ENCODE data around the gene PRMT5. TPM values are rescaled to one million over a fixed set of nuclear protein-coding genes. Genes with fewer than 3 reads are reported as not detected.
A peak's percentile ranks its signal among the peaks of the same experiment; 100 is the strongest.

The PRMT5 gene
- total and polyA plus RNA-seq, 8 donors: 20.9 to 48.8 (median 37.1) TPM

DNA sequence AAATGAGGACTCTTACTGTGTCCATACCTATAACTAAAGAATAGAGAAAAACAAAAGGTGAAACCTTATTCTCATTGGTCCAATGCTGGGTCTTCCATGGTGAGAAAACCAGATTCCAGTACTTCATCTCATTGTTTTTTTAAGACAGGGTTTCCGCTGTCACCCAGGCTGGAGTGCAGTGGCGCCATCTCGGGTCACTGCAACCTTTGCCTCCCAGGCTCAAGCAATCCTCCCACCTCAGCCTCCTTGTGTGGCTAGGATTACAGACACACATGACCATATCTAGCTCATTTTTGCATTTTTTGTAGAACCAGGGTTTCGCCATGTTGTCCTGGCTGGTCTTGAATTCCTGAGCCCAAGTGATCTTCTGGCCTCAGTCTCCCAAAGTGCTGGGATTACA lies 23.5 kb downstream of the PRMT5 start:
- H3K4me3 ChIP-seq: no peak overlapping the region
- no peak for DNase-seq
- no peak overlapping the region for H3K27ac ChIP-seq
- TF ChIP-seq, protein P1, sequence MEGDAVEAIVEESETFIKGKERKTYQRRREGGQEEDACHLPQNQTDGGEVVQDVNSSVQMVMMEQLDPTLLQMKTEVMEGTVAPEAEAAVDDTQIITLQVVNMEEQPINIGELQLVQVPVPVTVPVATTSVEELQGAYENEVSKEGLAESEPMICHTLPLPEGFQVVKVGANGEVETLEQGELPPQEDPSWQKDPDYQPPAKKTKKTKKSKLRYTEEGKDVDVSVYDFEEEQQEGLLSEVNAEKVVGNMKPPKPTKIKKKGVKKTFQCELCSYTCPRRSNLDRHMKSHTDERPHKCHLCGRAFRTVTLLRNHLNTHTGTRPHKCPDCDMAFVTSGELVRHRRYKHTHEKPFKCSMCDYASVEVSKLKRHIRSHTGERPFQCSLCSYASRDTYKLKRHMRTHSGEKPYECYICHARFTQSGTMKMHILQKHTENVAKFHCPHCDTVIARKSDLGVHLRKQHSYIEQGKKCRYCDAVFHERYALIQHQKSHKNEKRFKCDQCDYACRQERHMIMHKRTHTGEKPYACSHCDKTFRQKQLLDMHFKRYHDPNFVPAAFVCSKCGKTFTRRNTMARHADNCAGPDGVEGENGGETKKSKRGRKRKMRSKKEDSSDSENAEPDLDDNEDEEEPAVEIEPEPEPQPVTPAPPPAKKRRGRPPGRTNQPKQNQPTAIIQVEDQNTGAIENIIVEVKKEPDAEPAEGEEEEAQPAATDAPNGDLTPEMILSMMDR (IDR thresholded peaks at IDR 0.05): no peak
- no peak for TF ChIP-seq POLR2AphosphoS5 (IDR thresholded peaks at IDR 0.05)
- TF ChIP-seq EP300 (IDR thresholded peaks at IDR 0.05): no peak
- no peak for TF ChIP-seq POLR2A (IDR thresholded peaks at IDR 0.05)
- no peaks in the 10 kb centered on the region for H3K9me3 ChIP-seq
- H3K4me1 ChIP-seq: peaks cover 9 to 21% (median 13%) of the 10 kb centered on the region in 4 donors
- no peaks in the 10 kb centered on the region for H3K27me3 ChIP-seq
- H3K36me3 ChIP-seq: peaks cover 93 to 100% (median 98%) of the 10 kb centered on the region in 4 donors
- WGBS, 5 donors: 91 to 95% (median 94%) methylated on average over 4 of the region's 4 CpGs
- intact Hi-C loops (cut with DNase I; ENCODE audit: low total_unique reads): no loop called here

DNA sequence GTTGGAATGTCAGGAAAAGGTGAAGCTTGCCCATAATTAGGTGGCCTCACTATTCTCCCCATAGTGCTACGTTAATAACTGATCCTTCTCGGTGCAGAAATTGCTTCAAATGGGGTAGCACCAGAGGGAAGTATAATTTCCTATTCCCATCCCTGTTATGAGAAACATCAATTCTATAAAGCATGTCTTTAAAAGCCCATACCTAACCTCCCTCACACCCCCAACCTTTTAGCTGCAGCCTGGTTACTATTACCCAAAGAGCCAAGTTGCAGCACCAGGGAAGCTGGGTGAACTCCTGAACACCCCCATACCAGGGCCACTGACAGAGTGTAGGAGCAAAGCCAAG lies 25.5 kb downstream of the PRMT5 start:
- 36 to 79% (median 53%) methylated on average over 2 of the region's 2 CpGs for WGBS, 5 donors
- intact Hi-C loops (cut with DNase I; ENCODE audit: low total_unique reads): no loop called here
- Histone ChIP-seq H3K9me3 (no peaks in the 10 kb centered on the region), H3K4me3 (no peak overlapping the region), H3K36me3 (peaks cover 79 to 98% (median 94%) of the 10 kb centered on the region in 4 donors), H3K27me3 (no peaks in the 10 kb centered on the region), H3K4me1 (peaks cover 7 to 25% (median 15%) of the 10 kb centered on the region in 4 donors), H3K27ac (peak overlapping the region; percentile 41 to 72 (median 60))
- TF ChIP-seq EP300 (IDR thresholded peaks at IDR 0.05) (no peak), POLR2A (IDR thresholded peaks at IDR 0.05) (no peak), POLR2AphosphoS5 (IDR thresholded peaks at IDR 0.05) (no peak)
- TF ChIP-seq, protein P1 (IDR thresholded peaks at IDR 0.05): no peak
- no peak for DNase-seq

DNA sequence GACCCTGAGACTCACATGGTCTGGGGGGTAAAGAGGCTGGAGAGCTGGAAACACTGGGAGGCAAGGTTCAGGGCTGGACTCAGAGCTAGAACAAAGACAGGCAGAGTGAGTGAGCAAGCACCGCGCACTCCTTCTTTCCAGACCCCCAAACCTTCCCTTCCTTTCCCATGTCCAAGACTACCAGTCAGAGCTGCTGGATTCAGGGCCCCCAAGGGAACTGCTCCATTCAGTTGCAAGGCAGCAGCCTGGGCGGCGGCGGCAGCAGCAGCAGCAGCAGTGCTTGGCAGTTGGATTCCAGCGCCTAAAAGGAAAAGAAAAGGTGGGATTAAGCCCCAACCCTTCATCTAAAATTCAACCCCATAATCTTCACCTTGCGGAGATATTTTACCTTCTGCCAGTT lies 27.4 kb downstream of the PRMT5 start:
- H3K4me3 ChIP-seq: no peak overlapping the region
- H3K36me3 ChIP-seq: peaks cover 60 to 79% (median 74%) of the 10 kb centered on the region in 4 donors
- no peak for TF ChIP-seq POLR2AphosphoS5 (IDR thresholded peaks at IDR 0.05)
- TF ChIP-seq EP300 (IDR thresholded peaks at IDR 0.05): no peak
- TF ChIP-seq POLR2A (IDR thresholded peaks at IDR 0.05): no peak
- TF ChIP-seq, protein P1 (IDR thresholded peaks at IDR 0.05): no peak
- intact Hi-C loops (cut with DNase I; ENCODE audit: low total_unique reads): no loop called here
- DNase-seq: no peak
- no peaks in the 10 kb centered on the region for H3K9me3 ChIP-seq
- H3K4me1 ChIP-seq: peaks cover 9 to 35% (median 18%) of the 10 kb centered on the region in 4 donors
- no peak overlapping the region for H3K27ac ChIP-seq
- H3K27me3 ChIP-seq: no peaks in the 10 kb centered on the region
- WGBS, 5 donors: 93 to 99% (median 97%) methylated on average over 7 of the region's 7 CpGs

DNA sequence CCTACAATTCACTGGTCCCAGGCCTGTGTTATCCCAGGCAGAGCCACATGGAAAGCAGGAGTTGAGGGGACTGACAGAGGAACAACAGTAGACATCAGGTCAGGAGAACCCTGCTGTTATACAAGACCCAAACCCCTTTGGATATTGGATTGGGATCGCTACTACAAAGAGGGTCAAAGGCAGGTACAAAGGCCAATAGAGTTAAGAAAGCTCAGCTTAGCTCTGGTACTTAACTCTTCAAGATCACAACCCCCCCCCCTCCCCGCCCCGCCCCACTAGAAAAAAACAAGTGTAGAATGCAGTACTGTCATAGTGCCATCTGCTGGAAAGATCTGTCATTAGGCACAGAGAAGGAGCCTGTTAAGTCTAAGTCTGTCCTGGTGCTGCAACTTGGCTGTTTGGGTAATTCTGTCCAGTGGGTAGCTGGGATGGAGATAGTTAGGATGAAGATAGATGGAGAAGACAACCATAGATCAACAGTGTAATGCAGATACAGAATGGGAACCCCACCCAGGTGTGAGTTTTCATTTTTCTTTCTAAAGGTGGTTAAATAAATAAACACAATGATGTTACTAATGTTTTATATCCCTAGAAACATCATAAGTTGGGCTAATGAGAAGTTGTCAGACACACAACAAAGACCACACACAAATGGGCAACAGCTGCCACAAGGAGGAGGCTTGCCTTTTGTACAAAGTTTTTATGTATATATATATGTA lies 28.9 kb downstream of the PRMT5 start:
- TF ChIP-seq POLR2A (IDR thresholded peaks at IDR 0.05): no peak
- TF ChIP-seq, protein P1 (IDR thresholded peaks at IDR 0.05): peak in 5 of 7 experiments; percentile 24 to 40 (median 29)
- DNase-seq: peak in 1 of 2 donors; percentile 85
- H3K4me3 ChIP-seq: no peak overlapping the region
- H3K36me3 ChIP-seq: peaks cover 45 to 64% (median 59%) of the 10 kb centered on the region in 4 donors
- 32 to 42% (median 34%) methylated on average over 3 of the region's 3 CpGs for WGBS, 5 donors
- intact Hi-C loops (cut with DNase I; ENCODE audit: low total_unique reads): no loop called here
- peak overlapping the region in 4 of 5 donors; percentile 17 to 51 (median 36) for H3K27ac ChIP-seq
- H3K27me3 ChIP-seq: no peaks in the 10 kb centered on the region
- H3K4me1 ChIP-seq: peaks cover 9 to 35% (median 23%) of the 10 kb centered on the region in 4 donors
- H3K9me3 ChIP-seq: no peaks in the 10 kb centered on the region
